OCI-LY7 (cell line): ENCODE results near the gene RAD51B.
"Not testable (repeated sequence)": the region's sequence is repeated elsewhere in the genome, so short reads cannot be mapped to it uniquely, and the experiment has no call there.

Experiments used
- EZH2phosphoT487 ChIP-seq: fragments of 200-600 bp; sonication (generic); IDR thresholded peaks from 2 replicates; pipeline ENCODE4 v1.6.1; 2018; ENCODE audit warnings: low read depth, borderline replicate concordance, mild to moderate bottlenecking, mixed run types, antibody characterized with exemption, low read length, moderate library complexity, mixed read lengths
- TF ChIP-seq, protein P1 (sequence below): fragments of 200-600 bp; sonication (generic); conservative IDR thresholded peaks from 2 replicates; pipeline ENCODE4 v1.5.1; 2014; ENCODE audit warnings: mild to moderate bottlenecking, antibody characterized with exemption, low read length, moderate library complexity, mixed read lengths

DNA sequence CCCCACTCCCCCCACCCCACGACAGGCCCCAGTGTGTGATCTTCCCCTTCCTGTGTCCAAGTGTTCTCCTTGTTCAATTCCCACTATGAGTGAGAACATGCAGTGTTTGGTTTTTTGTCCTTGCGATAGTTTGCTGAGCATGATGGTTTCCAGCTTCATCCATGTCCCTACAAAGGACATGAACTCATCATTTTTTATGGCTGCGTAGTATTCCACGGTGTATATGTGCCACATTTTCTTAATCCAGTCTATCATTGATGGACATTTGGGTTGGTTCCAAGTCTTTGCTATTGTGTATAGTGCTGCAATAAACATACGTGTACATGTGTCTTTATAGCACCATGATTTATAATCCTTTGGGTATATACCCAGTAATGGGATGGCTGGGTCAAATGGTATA lies 609.3 kb downstream of the RAD51B start:
- not testable (repeated sequence) for TF ChIP-seq EZH2phosphoT487
- TF ChIP-seq, protein P1, sequence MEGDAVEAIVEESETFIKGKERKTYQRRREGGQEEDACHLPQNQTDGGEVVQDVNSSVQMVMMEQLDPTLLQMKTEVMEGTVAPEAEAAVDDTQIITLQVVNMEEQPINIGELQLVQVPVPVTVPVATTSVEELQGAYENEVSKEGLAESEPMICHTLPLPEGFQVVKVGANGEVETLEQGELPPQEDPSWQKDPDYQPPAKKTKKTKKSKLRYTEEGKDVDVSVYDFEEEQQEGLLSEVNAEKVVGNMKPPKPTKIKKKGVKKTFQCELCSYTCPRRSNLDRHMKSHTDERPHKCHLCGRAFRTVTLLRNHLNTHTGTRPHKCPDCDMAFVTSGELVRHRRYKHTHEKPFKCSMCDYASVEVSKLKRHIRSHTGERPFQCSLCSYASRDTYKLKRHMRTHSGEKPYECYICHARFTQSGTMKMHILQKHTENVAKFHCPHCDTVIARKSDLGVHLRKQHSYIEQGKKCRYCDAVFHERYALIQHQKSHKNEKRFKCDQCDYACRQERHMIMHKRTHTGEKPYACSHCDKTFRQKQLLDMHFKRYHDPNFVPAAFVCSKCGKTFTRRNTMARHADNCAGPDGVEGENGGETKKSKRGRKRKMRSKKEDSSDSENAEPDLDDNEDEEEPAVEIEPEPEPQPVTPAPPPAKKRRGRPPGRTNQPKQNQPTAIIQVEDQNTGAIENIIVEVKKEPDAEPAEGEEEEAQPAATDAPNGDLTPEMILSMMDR, result not testable (repeated sequence)
